ENCODE results near the gene DDX10. TPM values are rescaled to one million over a fixed set of nuclear protein-coding genes. Genes with fewer than 3 reads are reported as not detected.
"Not testable (repeated sequence)": the region's sequence is repeated elsewhere in the genome, so short reads cannot be mapped to it uniquely, and the experiment has no call there.

Gene DDX10
- total RNA-seq, 1 donor from 2014 or later, result 33.4 TPM

GRCh38 chr11:108775324-108775723, 110.5 kb downstream of the DDX10 start:
- DNase-seq, result no peak

GRCh38 chr11:108779147-108779546, 114.3 kb downstream of the DDX10 start:
- not testable (repeated sequence) for DNase-seq

- DNase-seq, result no peak
These were observed 115.2 kb downstream of the DDX10 start for GRCh38 chr11:108780119-108780518.

- no peak for DNase-seq
These were observed 117.1 kb downstream of the DDX10 start for GRCh38 chr11:108781946-108782345.

- no peak for DNase-seq
These were observed 121.6 kb downstream of the DDX10 start for GRCh38 chr11:108786281-108786990.

- DNase-seq, result no peak
These were observed 122.2 kb downstream of the DDX10 start for GRCh38 chr11:108787105-108787504.

GRCh38 chr11:108788565-108789199, 123.8 kb downstream of the DDX10 start:
- DNase-seq, result no peak

- no peak for DNase-seq
These were observed 125.8 kb downstream of the DDX10 start for GRCh38 chr11:108790501-108791299.

- DNase-seq, result no peak
These were observed 128.3 kb downstream of the DDX10 start for GRCh38 chr11:108793138-108793537.

GRCh38 chr11:108793611-108794010, 128.7 kb downstream of the DDX10 start:
- no peak for DNase-seq

- DNase-seq, result no peak
These were observed 131.7 kb downstream of the DDX10 start for GRCh38 chr11:108796551-108796950.

- DNase-seq, result no peak
These were observed 132.8 kb downstream of the DDX10 start for GRCh38 chr11:108797578-108798100.

GRCh38 chr11:108802492-108802891, 137.6 kb downstream of the DDX10 start:
- no peak for DNase-seq

GRCh38 chr11:108803776-108804175, 138.9 kb downstream of the DDX10 start:
- no peak for DNase-seq

- no peak for DNase-seq
These were observed 139.6 kb downstream of the DDX10 start for GRCh38 chr11:108804511-108804910.

- DNase-seq, result no peak
These were observed 140.2 kb downstream of the DDX10 start for GRCh38 chr11:108805030-108805429.

- no peak for DNase-seq
These were observed 142.4 kb downstream of the DDX10 start for GRCh38 chr11:108807262-108807661.

- no peak for DNase-seq
These were observed 148.2 kb downstream of the DDX10 start for GRCh38 chr11:108813086-108813485.

GRCh38 chr11:108817976-108818375, 153.1 kb downstream of the DDX10 start:
- no peak for DNase-seq

- DNase-seq, result no peak
These were observed 154.1 kb downstream of the DDX10 start for GRCh38 chr11:108818971-108819370.

- DNase-seq, result no peak
These were observed 155.1 kb downstream of the DDX10 start for GRCh38 chr11:108819957-108820356.

GRCh38 chr11:108823960-108824359, 159.1 kb downstream of the DDX10 start:
- DNase-seq, result not testable (repeated sequence)

GRCh38 chr11:108824545-108824944, 159.7 kb downstream of the DDX10 start:
- DNase-seq, result no peak

Data from occipital lobe (tissue), 2 donors.